Suprapubic skin (tissue), 4 donors: ENCODE results near the gene DDX25. TPM values are rescaled to one million over a fixed set of nuclear protein-coding genes. Genes with fewer than 3 reads are reported as not detected.

Source experiments
- DNase-seq, 2 donors: peaks; one replicate each; pipeline ENCODE4 v3.0.0-alpha.2; 2019; ENCODE audit warnings: low spot score in 2 of 2
- H3K27ac ChIP-seq: fragments of 200-600 bp; sonication (generic); one replicate; pipeline ENCODE4 v1.5.1; 2019
- H3K27me3 ChIP-seq: fragments of 200-600 bp; sonication (generic); one replicate; pipeline ENCODE4 v1.5.1; 2019
- H3K36me3 ChIP-seq: fragments of 200-600 bp; sonication (generic); one replicate; pipeline ENCODE4 v1.5.1; 2019
- H3K4me1 ChIP-seq: fragments of 200-600 bp; sonication (generic); one replicate; pipeline ENCODE4 v1.5.1; 2019
- H3K4me3 ChIP-seq: fragments of 200-600 bp; sonication (generic); one replicate; pipeline ENCODE4 v1.5.1; 2019; ENCODE audit warnings: mild to moderate bottlenecking
- H3K9me3 ChIP-seq: fragments of 200-600 bp; sonication (generic); one replicate; pipeline ENCODE4 v1.5.1; 2019
- EP300 ChIP-seq: sonication (generic); formaldehyde crosslinking; IDR thresholded peaks from one replicate; pipeline ENCODE4 v1.6.1; 2017; ENCODE audit warnings: antibody characterized with exemption
- POLR2A ChIP-seq, 2 donors: fragments of 450-650 bp; IDR thresholded peaks; one replicate each; pipeline ENCODE4 v1.6.1; 2017; ENCODE audit warnings: antibody characterized with exemption in 2 of 2, mild to moderate bottlenecking in 2 of 2, moderate library complexity in 2 of 2
- POLR2AphosphoS5 ChIP-seq, 3 donors: sonication (generic); formaldehyde crosslinking; IDR thresholded peaks; one replicate each; pipeline ENCODE4 v1.6.1; 2017; ENCODE audit warnings: antibody characterized with exemption in 3 of 3
- WGBS: methylation state at CpG from one replicate; pipeline ENCODE4 v1.1.5; 2018; 5-methylcytosine and 5-hydroxymethylcytosine counted together
- total RNA-seq, 4 donors: library from RNA; depleted of rRNA; stranded (reverse); fragments of >200 nt; gene quantifications; one replicate each; pipeline ENCODE4 v1.1.0, GENCODE V29; 2016
- TF ChIP-seq, protein P1 (sequence below), 2 donors: fragments of 200-600 bp in 1 of 2; fragments of 450-650 bp in 1 of 2; sonication (generic) in 1 of 2; IDR thresholded peaks; one replicate each; pipeline ENCODE4 v1.5.1; 2016 to 2019; ENCODE audit warnings: antibody characterized with exemption in 2 of 2, mild to moderate bottlenecking in 1 of 2, moderate library complexity in 1 of 2

The DDX25 gene
- total RNA-seq, 4 donors from 2014 or later = 0.15 to 1.2 (median 0.32) TPM; not detected in 1

DNA sequence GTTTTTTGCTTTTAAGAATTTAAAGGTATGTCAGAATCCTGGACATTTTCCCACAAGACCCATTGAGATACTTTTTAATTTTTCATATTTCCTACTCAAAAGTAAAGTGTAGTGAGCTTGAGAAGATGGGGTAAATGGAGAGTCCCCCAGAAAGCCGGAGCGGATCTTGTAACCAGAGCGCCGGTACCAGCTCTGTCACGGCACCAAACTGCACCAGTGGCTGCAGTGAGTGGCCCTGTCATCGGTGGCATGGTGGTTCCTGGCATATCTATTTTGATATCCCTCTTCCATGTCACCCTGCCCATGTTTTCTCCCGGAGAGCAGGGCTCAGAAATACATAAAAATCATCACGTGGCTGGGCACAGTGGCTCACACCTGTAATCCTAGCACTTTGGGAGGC, 19.3 kb downstream of the DDX25 start:
- TF ChIP-seq POLR2A (IDR thresholded peaks at IDR 0.05) (no peak), POLR2AphosphoS5 (IDR thresholded peaks at IDR 0.05) (no peak), EP300 (no peak)
- TF ChIP-seq, protein P1, sequence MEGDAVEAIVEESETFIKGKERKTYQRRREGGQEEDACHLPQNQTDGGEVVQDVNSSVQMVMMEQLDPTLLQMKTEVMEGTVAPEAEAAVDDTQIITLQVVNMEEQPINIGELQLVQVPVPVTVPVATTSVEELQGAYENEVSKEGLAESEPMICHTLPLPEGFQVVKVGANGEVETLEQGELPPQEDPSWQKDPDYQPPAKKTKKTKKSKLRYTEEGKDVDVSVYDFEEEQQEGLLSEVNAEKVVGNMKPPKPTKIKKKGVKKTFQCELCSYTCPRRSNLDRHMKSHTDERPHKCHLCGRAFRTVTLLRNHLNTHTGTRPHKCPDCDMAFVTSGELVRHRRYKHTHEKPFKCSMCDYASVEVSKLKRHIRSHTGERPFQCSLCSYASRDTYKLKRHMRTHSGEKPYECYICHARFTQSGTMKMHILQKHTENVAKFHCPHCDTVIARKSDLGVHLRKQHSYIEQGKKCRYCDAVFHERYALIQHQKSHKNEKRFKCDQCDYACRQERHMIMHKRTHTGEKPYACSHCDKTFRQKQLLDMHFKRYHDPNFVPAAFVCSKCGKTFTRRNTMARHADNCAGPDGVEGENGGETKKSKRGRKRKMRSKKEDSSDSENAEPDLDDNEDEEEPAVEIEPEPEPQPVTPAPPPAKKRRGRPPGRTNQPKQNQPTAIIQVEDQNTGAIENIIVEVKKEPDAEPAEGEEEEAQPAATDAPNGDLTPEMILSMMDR (IDR thresholded peaks at IDR 0.05) = no peak
- Histone ChIP-seq H3K4me1 (no peaks in the 10 kb centered on the region), H3K9me3 (no peaks in the 10 kb centered on the region), H3K36me3 (no peaks in the 10 kb centered on the region), H3K4me3 (no peak overlapping the region), H3K27ac (no peak overlapping the region), H3K27me3 (peaks cover 5% of the 10 kb centered on the region)
- no peak for DNase-seq
- 89% methylated on average over 8 of the region's 8 CpGs for WGBS

DNA sequence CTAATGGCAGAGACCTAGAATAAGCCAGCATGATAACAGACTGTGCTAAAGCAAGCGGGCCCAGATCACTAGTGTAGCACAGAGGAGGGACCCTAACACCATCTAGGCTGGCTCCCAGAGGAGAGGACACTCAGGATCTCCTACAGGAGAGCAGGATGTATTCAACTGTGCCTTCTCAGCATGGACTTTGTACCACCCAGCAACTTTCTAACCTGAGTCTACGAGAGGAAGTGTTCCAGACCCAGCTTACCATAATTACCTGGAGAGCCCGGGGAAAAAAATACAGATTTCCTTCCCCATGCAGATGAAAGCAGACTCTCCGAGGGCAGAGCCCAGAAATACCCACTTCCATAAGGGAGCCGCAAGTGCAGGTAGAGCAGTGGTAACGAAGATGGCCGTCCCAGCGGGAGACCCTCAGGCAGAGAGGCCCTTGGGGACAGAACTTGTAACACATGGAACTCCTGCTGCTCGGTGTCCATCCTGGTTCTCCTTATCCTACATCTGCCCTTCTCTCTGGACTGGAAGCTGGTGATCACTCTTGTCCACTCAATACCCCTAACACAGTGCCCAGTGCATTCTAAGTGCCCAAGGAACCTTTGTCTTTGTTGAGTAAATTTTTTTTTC, 20.2 kb downstream of the DDX25 start:
- 89% methylated on average over 9 of the region's 9 CpGs for WGBS
- Histone ChIP-seq H3K36me3 (no peaks in the 10 kb centered on the region), H3K9me3 (no peaks in the 10 kb centered on the region), H3K4me3 (no peak overlapping the region), H3K27me3 (peaks cover 4% of the 10 kb centered on the region), H3K27ac (no peak overlapping the region), H3K4me1 (no peaks in the 10 kb centered on the region)
- DNase-seq = peak in 1 of 2 donors; percentile 39
- TF ChIP-seq POLR2AphosphoS5 (IDR thresholded peaks at IDR 0.05) (no peak), EP300 (no peak), POLR2A (IDR thresholded peaks at IDR 0.05) (no peak)
- TF ChIP-seq, protein P1 (IDR thresholded peaks at IDR 0.05) = no peak

DNA sequence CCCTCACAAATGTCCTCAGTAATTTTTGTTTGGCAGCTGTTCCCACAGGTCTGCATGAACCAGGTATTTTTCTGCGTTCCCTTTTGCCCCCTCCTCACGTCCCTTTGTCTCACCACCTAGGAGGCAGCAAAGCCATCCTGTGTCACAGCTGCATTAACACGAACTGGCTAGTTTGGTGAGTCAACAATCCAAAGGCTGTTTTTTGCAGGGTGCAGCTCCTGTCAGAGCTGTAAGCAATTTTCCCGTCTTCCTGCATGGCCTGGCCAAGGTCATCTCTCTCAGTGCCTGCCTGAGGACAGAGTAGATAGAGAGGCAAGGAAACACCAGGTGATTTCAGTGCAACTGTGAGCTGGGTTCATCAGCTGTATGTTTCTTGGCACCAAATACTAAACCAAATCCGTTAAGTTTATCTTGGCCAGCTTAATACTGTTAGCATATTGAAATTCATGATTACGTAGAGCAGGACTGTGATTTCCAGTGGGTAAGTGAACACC, 21.0 kb downstream of the DDX25 start:
- H3K4me3 ChIP-seq = no peak overlapping the region
- DNase-seq = peak in 1 of 2 donors; percentile 25
- H3K4me1 ChIP-seq = no peaks in the 10 kb centered on the region
- 68% methylated on average over 5 of the region's 6 CpGs for WGBS
- TF ChIP-seq POLR2AphosphoS5 (IDR thresholded peaks at IDR 0.05) (no peak), EP300 (no peak), POLR2A (IDR thresholded peaks at IDR 0.05) (no peak)
- TF ChIP-seq, protein P1 (IDR thresholded peaks at IDR 0.05) = no peak
- no peaks in the 10 kb centered on the region for H3K9me3 ChIP-seq
- no peak overlapping the region for H3K27ac ChIP-seq
- H3K27me3 ChIP-seq = no peaks in the 10 kb centered on the region
- H3K36me3 ChIP-seq = no peaks in the 10 kb centered on the region

DNA sequence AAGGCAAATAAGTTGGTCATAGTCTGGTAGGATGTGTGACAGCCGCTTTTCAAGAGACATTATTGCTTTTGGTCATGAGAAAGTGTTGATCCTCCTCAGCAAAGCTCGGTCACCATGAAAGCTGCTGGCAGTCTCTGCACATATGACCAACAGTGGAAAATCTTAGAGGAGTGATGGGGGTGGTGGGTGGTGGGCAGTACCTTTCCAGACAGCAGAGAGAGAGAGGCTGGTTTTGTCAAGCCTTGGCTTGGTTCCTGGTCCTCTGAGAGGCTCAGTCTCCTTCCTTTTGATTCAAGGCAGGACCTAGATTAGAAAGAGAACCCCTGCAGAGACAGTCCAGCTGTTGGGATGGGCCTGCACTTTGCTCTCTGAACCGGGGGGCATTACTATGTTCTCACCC, 21.5 kb downstream of the DDX25 start:
- TF ChIP-seq, protein P1 (IDR thresholded peaks at IDR 0.05) = no peak
- TF ChIP-seq POLR2A (IDR thresholded peaks at IDR 0.05) (no peak), POLR2AphosphoS5 (IDR thresholded peaks at IDR 0.05) (no peak), EP300 (no peak)
- H3K27ac ChIP-seq = no peak overlapping the region
- DNase-seq = peak in 1 of 2 donors; percentile 25
- H3K9me3 ChIP-seq = no peaks in the 10 kb centered on the region
- H3K4me3 ChIP-seq = no peak overlapping the region
- WGBS = 75% methylated on average over 3 of the region's 3 CpGs
- H3K27me3 ChIP-seq = no peaks in the 10 kb centered on the region
- H3K4me1 ChIP-seq = no peaks in the 10 kb centered on the region
- H3K36me3 ChIP-seq = no peaks in the 10 kb centered on the region

DNA sequence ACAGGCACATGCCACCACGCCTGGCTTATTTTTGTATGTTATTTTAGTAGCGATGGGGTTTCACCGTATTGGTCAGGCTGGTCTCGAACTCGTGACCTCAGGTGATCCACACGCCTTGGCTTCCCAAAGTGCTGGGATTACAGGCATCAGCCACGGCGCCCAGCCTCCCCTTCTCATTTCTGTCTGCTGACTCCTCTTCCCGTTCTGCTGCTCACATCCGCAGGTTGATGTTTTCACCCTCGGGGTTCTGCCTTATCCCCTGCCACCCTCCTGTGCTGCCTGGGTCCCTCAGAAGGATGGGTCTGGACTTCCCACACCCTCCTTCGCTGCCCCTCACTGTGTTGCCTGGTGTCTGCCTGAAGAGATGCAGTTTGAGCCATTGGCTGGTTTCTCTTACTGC, 22.4 kb downstream of the DDX25 start:
- H3K27me3 ChIP-seq = no peaks in the 10 kb centered on the region
- no peak overlapping the region for H3K27ac ChIP-seq
- WGBS = 95% methylated on average over 12 of the region's 12 CpGs
- no peak for TF ChIP-seq POLR2A (IDR thresholded peaks at IDR 0.05)
- no peak overlapping the region for H3K4me3 ChIP-seq
- H3K9me3 ChIP-seq = no peaks in the 10 kb centered on the region
- H3K4me1 ChIP-seq = peaks cover 4% of the 10 kb centered on the region
- DNase-seq = peak in 1 of 2 donors; percentile 33
- H3K36me3 ChIP-seq = no peaks in the 10 kb centered on the region
